ENCODE results near the gene MECP2.

MECP2 gene

GRCh38 chrX:154019633-154020528 lies 77.6 kb downstream of the MECP2 start, which contains the start of gene IRAK1:
TSS of gene IRAK1 (minus strand) at chrX:154019902. CDS start at chrX:154019812, 90 bp downstream.
- ChIA-PET CTCF (interaction anchor here (0.9 to 1.4 kb wide), 6 partner anchors 8 to 95 kb away, joined by 3 to 6 read pairs (median 3); no protein-coding TSS in a partner anchor), POLR2A (interaction anchor here (0.6 kb wide), 1 partner anchor 64 kb away, joined by 5 read pairs; no protein-coding TSS in a partner anchor)
- DNase-seq (ENCODE audit: extremely low spot score): peak; percentile 80
- peak; percentile 17 for TF ChIP-seq CTCF (IDR thresholded peaks at IDR 0.05; ENCODE audit: control extremely low read depth, extremely low read depth, low read depth, missing control alignments)

- no peak for TF ChIP-seq CTCF (IDR thresholded peaks at IDR 0.05; ENCODE audit: control extremely low read depth, extremely low read depth, low read depth, missing control alignments)
These were observed 78.4 kb downstream of the MECP2 start for GRCh38 chrX:154019061-154019621.

GRCh38 chrX:154018518-154019060 lies 78.9 kb downstream of the MECP2 start:
- ChIA-PET CTCF (interaction anchor here (1.0 kb wide), 1 partner anchor 357 kb away, joined by 3 read pairs; no protein-coding TSS in a partner anchor), POLR2A (no interaction called here)
- no peak for DNase-seq (ENCODE audit: extremely low spot score)
- TF ChIP-seq CTCF (IDR thresholded peaks at IDR 0.05; ENCODE audit: control extremely low read depth, extremely low read depth, low read depth, missing control alignments): no peak

More at GRCh38 chrX:154019061-154019621, 78.4 kb downstream of the MECP2 start:
- ChIA-PET POLR2A (no interaction called here), CTCF (interaction anchor here (1.0 kb wide), 1 partner anchor 357 kb away, joined by 3 read pairs; no protein-coding TSS in a partner anchor)
- no peak for DNase-seq (ENCODE audit: extremely low spot score)

- CTCF ChIA-PET: interaction anchor here (1.0 kb wide), 1 partner anchor 358 kb away, joined by 3 read pairs; no protein-coding TSS in a partner anchor
- DNase-seq (ENCODE audit: extremely low spot score): no peak
- POLR2A ChIA-PET: no interaction called here
- no peak for TF ChIP-seq CTCF (IDR thresholded peaks at IDR 0.05; ENCODE audit: control extremely low read depth, extremely low read depth, low read depth, missing control alignments)
These were observed 79.6 kb downstream of the MECP2 start for GRCh38 chrX:154017766-154018517.

GRCh38 chrX:154016366-154017076 lies 81.0 kb downstream of the MECP2 start:
- TF ChIP-seq CTCF (IDR thresholded peaks at IDR 0.05; ENCODE audit: control extremely low read depth, extremely low read depth, low read depth, missing control alignments): no peak
- CTCF ChIA-PET: no interaction called here
- POLR2A ChIA-PET: no interaction called here
- no peak for DNase-seq (ENCODE audit: extremely low spot score)
